WTC11 (cell line): ENCODE results near the gene NAALADL2. TPM values are rescaled to one million over a fixed set of nuclear protein-coding genes. Genes with fewer than 3 reads are reported as not detected.

Experiments used
- ATAC-seq: fragments of 200-7000 bp; cut with Tn5 transposase; 2 replicates; pipeline ENCODE4 v1.10.0; 2021; ENCODE audit warnings: mild to moderate bottlenecking, moderate library complexity
- CTCF ChIA-PET: fragments of 300-600 bp; sonication (Branson Sonifier 250); formaldehyde crosslinking; loops from one replicate; lab custom pipeline; 2021; ENCODE audit warnings: antibody characterized with exemption; lab: Charles Lee
- POLR2A ChIA-PET: fragments of 350-600 bp; sonication (Branson Sonifier 250); formaldehyde crosslinking; loops from one replicate; lab custom pipeline; 2021; ENCODE audit warnings: antibody characterized with exemption; lab: Charles Lee
- DNase-seq: peaks from one replicate; pipeline ENCODE4 v3.0.0; 2021; ENCODE audit warnings: low spot score
- H3K27ac Mint-ChIP-seq: 2 replicates; pipeline ENCODE4 v1.8.0; 2021; ENCODE audit warnings: mixed read lengths
- H3K27me3 Mint-ChIP-seq: 2 replicates; pipeline ENCODE4 v1.8.0; 2021; ENCODE audit warnings: low read depth, mild to moderate bottlenecking, moderate library complexity, mixed read lengths
- H3K36me3 Mint-ChIP-seq: 2 replicates; pipeline ENCODE4 v1.8.0; 2021; ENCODE audit warnings: mixed read lengths
- H3K4me1 Mint-ChIP-seq: 2 replicates; pipeline ENCODE4 v1.8.0; 2022; ENCODE audit warnings: mixed read lengths
- H3K4me3 Mint-ChIP-seq: 2 replicates; pipeline ENCODE4 v1.8.0; 2021; ENCODE audit warnings: mild to moderate bottlenecking, moderate library complexity, mixed read lengths
- H3K9me3 Mint-ChIP-seq: 2 replicates; pipeline ENCODE4 v1.8.0; 2021; ENCODE audit warnings: mixed read lengths
- ATF6 ChIP-seq: sonication (generic); formaldehyde crosslinking; IDR thresholded peaks from 2 replicates; pipeline ENCODE4 v1.8.1; 2023; ENCODE audit warnings: mild to moderate bottlenecking, missing genetic modification reagents
- CBFB ChIP-seq: sonication (generic); formaldehyde crosslinking; IDR thresholded peaks from 2 replicates; pipeline ENCODE4 v1.8.1; 2022; ENCODE audit warnings: mild to moderate bottlenecking, low read depth, missing genetic modification reagents
- FOXK1 ChIP-seq: sonication (generic); formaldehyde crosslinking; IDR thresholded peaks from 2 replicates; pipeline ENCODE4 v1.8.0; 2022; ENCODE audit warnings: mild to moderate bottlenecking, moderate library complexity, missing genetic modification reagents
- FOXP1 ChIP-seq: sonication (generic); formaldehyde crosslinking; IDR thresholded peaks from 2 replicates; pipeline ENCODE4 v1.8.0; 2022; ENCODE audit warnings: missing genetic modification reagents, mild to moderate bottlenecking, moderate library complexity, borderline replicate concordance
- NFATC4 ChIP-seq: fragments of 250-450 bp; sonication (Bioruptor Pico); IDR thresholded peaks from 2 replicates; pipeline ENCODE4 v1.9.0; 2021; ENCODE audit warnings: mild to moderate bottlenecking
- NR3C1 ChIP-seq: sonication (generic); formaldehyde crosslinking; conservative IDR thresholded peaks from 2 replicates; pipeline ENCODE4 v1.8.1; 2023; ENCODE audit warnings: low read depth, mild to moderate bottlenecking, missing genetic modification reagents
- PRRX2 ChIP-seq: fragments of 250-450 bp; sonication (Bioruptor Pico); IDR thresholded peaks from 2 replicates; pipeline ENCODE4 v1.8.0; 2021; ENCODE audit warnings: mild to moderate bottlenecking
- SMAD3 ChIP-seq: sonication (generic); formaldehyde crosslinking; IDR thresholded peaks from 2 replicates; pipeline ENCODE4 v1.8.0; 2022; ENCODE audit warnings: missing genetic modification reagents, mild to moderate bottlenecking, borderline replicate concordance
- TEAD4 ChIP-seq: sonication (generic); formaldehyde crosslinking; IDR thresholded peaks from 2 replicates; pipeline ENCODE4 v1.8.0; 2022; ENCODE audit warnings: mild to moderate bottlenecking, missing genetic modification reagents
- ZNF138 ChIP-seq: sonication (generic); formaldehyde crosslinking; conservative IDR thresholded peaks from 2 replicates; pipeline ENCODE4 v1.8.1; 2022; ENCODE audit warnings: mild to moderate bottlenecking, moderate library complexity, missing genetic modification reagents
- ZSCAN18 ChIP-seq: fragments of 250-450 bp; sonication (Bioruptor Pico); IDR thresholded peaks from 2 replicates; pipeline ENCODE4 v2.1.2; 2022; ENCODE audit warnings: mild to moderate bottlenecking, moderate library complexity
- total RNA-seq: library from RNA; stranded (reverse); gene quantifications from 3 replicates; pipeline ENCODE4 v1.2.3, GENCODE V29; 2021
- TF ChIP-seq, protein P1 (sequence below): sonication (generic); formaldehyde crosslinking; conservative IDR thresholded peaks from 2 replicates; pipeline ENCODE4 v1.8.1; 2023; ENCODE audit warnings: mild to moderate bottlenecking, low read depth, missing genetic modification reagents, moderate library complexity
- TF ChIP-seq, protein P2 (sequence below): fragments of 200-600 bp; IDR thresholded peaks from 2 replicates; pipeline ENCODE4 v1.8.0; 2022; ENCODE audit warnings: antibody characterized with exemption
- TF ChIP-seq, protein P3 (sequence below): sonication (generic); formaldehyde crosslinking; IDR thresholded peaks from 2 replicates; pipeline ENCODE4 v1.8.0; 2023; ENCODE audit warnings: missing genetic modification reagents, mild to moderate bottlenecking, borderline replicate concordance
- TF ChIP-seq, protein P4 (sequence below): sonication (generic); formaldehyde crosslinking; IDR thresholded peaks from 2 replicates; pipeline ENCODE4 v1.8.1; 2022; ENCODE audit warnings: missing genetic modification reagents, borderline replicate concordance
- TF ChIP-seq, protein P5 (sequence below): sonication (generic); formaldehyde crosslinking; IDR thresholded peaks from 2 replicates; pipeline ENCODE4 v1.8.1; 2023; ENCODE audit warnings: mild to moderate bottlenecking, missing genetic modification reagents, borderline replicate concordance

NAALADL2 gene
- total RNA-seq, 1 experiment from 2014 or later, result 1.2 TPM

DNA sequence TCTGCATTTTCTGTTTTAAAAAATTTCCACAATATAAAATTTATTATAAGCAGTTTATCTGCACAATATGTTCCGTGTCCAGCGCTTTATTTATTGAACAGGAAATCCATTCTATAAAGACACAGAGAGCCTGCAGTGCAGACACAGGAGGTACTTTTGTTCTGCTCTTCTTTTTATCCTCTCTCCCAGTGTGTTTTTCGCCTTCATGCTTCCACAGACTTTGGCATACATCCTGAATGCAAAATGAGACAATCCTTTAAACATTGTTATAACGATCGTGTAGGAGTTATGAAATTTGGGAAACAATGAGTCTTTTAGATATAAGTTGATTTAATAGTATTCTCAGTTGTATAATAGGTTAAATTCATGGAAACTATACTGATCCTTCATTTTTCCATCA lies 749.2 kb downstream of the NAALADL2 start (continued):
- TF ChIP-seq ZSCAN18 (CRISPR knock-in tag) (no peak), ATF6 (no peak), PRRX2 (CRISPR knock-in tag) (no peak)
- TF ChIP-seq, protein P1, sequence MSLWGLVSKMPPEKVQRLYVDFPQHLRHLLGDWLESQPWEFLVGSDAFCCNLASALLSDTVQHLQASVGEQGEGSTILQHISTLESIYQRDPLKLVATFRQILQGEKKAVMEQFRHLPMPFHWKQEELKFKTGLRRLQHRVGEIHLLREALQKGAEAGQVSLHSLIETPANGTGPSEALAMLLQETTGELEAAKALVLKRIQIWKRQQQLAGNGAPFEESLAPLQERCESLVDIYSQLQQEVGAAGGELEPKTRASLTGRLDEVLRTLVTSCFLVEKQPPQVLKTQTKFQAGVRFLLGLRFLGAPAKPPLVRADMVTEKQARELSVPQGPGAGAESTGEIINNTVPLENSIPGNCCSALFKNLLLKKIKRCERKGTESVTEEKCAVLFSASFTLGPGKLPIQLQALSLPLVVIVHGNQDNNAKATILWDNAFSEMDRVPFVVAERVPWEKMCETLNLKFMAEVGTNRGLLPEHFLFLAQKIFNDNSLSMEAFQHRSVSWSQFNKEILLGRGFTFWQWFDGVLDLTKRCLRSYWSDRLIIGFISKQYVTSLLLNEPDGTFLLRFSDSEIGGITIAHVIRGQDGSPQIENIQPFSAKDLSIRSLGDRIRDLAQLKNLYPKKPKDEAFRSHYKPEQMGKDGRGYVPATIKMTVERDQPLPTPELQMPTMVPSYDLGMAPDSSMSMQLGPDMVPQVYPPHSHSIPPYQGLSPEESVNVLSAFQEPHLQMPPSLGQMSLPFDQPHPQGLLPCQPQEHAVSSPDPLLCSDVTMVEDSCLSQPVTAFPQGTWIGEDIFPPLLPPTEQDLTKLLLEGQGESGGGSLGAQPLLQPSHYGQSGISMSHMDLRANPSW, result no peak
- TF ChIP-seq, protein P2, sequence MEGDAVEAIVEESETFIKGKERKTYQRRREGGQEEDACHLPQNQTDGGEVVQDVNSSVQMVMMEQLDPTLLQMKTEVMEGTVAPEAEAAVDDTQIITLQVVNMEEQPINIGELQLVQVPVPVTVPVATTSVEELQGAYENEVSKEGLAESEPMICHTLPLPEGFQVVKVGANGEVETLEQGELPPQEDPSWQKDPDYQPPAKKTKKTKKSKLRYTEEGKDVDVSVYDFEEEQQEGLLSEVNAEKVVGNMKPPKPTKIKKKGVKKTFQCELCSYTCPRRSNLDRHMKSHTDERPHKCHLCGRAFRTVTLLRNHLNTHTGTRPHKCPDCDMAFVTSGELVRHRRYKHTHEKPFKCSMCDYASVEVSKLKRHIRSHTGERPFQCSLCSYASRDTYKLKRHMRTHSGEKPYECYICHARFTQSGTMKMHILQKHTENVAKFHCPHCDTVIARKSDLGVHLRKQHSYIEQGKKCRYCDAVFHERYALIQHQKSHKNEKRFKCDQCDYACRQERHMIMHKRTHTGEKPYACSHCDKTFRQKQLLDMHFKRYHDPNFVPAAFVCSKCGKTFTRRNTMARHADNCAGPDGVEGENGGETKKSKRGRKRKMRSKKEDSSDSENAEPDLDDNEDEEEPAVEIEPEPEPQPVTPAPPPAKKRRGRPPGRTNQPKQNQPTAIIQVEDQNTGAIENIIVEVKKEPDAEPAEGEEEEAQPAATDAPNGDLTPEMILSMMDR, result no peak
- TF ChIP-seq, protein P3, sequence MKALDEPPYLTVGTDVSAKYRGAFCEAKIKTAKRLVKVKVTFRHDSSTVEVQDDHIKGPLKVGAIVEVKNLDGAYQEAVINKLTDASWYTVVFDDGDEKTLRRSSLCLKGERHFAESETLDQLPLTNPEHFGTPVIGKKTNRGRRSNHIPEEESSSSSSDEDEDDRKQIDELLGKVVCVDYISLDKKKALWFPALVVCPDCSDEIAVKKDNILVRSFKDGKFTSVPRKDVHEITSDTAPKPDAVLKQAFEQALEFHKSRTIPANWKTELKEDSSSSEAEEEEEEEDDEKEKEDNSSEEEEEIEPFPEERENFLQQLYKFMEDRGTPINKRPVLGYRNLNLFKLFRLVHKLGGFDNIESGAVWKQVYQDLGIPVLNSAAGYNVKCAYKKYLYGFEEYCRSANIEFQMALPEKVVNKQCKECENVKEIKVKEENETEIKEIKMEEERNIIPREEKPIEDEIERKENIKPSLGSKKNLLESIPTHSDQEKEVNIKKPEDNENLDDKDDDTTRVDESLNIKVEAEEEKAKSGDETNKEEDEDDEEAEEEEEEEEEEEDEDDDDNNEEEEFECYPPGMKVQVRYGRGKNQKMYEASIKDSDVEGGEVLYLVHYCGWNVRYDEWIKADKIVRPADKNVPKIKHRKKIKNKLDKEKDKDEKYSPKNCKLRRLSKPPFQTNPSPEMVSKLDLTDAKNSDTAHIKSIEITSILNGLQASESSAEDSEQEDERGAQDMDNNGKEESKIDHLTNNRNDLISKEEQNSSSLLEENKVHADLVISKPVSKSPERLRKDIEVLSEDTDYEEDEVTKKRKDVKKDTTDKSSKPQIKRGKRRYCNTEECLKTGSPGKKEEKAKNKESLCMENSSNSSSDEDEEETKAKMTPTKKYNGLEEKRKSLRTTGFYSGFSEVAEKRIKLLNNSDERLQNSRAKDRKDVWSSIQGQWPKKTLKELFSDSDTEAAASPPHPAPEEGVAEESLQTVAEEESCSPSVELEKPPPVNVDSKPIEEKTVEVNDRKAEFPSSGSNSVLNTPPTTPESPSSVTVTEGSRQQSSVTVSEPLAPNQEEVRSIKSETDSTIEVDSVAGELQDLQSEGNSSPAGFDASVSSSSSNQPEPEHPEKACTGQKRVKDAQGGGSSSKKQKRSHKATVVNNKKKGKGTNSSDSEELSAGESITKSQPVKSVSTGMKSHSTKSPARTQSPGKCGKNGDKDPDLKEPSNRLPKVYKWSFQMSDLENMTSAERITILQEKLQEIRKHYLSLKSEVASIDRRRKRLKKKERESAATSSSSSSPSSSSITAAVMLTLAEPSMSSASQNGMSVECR, result no peak
- TF ChIP-seq, protein P4, sequence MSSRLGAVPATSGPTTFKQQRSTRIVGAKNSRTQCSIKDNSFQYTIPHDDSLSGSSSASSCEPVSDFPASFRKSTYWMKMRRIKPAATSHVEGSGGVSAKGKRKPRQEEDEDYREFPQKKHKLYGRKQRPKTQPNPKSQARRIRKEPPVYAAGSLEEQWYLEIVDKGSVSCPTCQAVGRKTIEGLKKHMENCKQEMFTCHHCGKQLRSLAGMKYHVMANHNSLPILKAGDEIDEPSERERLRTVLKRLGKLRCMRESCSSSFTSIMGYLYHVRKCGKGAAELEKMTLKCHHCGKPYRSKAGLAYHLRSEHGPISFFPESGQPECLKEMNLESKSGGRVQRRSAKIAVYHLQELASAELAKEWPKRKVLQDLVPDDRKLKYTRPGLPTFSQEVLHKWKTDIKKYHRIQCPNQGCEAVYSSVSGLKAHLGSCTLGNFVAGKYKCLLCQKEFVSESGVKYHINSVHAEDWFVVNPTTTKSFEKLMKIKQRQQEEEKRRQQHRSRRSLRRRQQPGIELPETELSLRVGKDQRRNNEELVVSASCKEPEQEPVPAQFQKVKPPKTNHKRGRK (CRISPR knock-in tag), result no peak

DNA sequence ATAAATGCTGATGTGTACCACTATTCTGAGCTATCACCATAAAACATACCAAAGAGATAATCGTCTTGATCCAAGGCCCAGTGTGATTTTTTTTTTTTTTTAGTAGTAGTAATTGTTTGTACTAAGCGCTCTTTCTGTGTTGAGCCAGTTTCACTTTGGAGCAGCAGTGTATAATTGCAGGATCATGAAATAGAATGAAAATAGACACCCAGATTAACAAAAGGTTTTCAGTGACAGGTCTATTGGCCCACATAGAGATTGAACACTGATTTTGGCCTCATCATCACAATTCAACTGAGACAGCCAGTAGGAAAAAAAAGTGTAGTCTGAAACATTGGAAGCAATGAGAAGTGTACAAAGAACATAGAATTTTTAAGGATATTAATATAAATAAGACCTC lies 749.8 kb downstream of the NAALADL2 start:
- no peaks in the 10 kb centered on the region for H3K36me3 Mint-ChIP-seq
- H3K4me3 Mint-ChIP-seq, result no peak overlapping the region
- H3K27ac Mint-ChIP-seq, result no peak overlapping the region
- POLR2A ChIA-PET, result no interaction called here
- CTCF ChIA-PET, result no interaction called here
- ATAC-seq (no peak), DNase-seq (no peak)
- peaks cover 3% of the 10 kb centered on the region; the same call in 1 of the 2 replicates for H3K9me3 Mint-ChIP-seq
- H3K27me3 Mint-ChIP-seq, result no peaks in the 10 kb centered on the region
- H3K4me1 Mint-ChIP-seq, result peaks cover 5% of the 10 kb centered on the region
- TF ChIP-seq SMAD3 (CRISPR knock-in tag) (no peak), FOXP1 (no peak), TEAD4 (CRISPR knock-in tag) (no peak), CBFB (CRISPR knock-in tag) (no peak), ZNF138 (CRISPR knock-in tag) (no peak), NFATC4 (CRISPR knock-in tag) (no peak), FOXK1 (no peak), NR3C1 (CRISPR knock-in tag) (no peak)
- TF ChIP-seq, protein P5, sequence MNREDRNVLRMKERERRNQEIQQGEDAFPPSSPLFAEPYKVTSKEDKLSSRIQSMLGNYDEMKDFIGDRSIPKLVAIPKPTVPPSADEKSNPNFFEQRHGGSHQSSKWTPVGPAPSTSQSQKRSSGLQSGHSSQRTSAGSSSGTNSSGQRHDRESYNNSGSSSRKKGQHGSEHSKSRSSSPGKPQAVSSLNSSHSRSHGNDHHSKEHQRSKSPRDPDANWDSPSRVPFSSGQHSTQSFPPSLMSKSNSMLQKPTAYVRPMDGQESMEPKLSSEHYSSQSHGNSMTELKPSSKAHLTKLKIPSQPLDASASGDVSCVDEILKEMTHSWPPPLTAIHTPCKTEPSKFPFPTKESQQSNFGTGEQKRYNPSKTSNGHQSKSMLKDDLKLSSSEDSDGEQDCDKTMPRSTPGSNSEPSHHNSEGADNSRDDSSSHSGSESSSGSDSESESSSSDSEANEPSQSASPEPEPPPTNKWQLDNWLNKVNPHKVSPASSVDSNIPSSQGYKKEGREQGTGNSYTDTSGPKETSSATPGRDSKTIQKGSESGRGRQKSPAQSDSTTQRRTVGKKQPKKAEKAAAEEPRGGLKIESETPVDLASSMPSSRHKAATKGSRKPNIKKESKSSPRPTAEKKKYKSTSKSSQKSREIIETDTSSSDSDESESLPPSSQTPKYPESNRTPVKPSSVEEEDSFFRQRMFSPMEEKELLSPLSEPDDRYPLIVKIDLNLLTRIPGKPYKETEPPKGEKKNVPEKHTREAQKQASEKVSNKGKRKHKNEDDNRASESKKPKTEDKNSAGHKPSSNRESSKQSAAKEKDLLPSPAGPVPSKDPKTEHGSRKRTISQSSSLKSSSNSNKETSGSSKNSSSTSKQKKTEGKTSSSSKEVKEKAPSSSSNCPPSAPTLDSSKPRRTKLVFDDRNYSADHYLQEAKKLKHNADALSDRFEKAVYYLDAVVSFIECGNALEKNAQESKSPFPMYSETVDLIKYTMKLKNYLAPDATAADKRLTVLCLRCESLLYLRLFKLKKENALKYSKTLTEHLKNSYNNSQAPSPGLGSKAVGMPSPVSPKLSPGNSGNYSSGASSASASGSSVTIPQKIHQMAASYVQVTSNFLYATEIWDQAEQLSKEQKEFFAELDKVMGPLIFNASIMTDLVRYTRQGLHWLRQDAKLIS (CRISPR knock-in tag), result no peak
